ENCODE results near the gene PARP14.

The PARP14 gene

GRCh38 chr3:122642935-122643334, 37.7 kb upstream of the PARP14 start:
- TF ChIP-seq TAF1 (IDR thresholded peaks at IDR 0.05; ENCODE audit: borderline replicate concordance, insufficient read depth, low read length): no peak
- TF ChIP-seq SIN3A (IDR thresholded peaks at IDR 0.05; ENCODE audit: borderline replicate concordance, insufficient read depth, low read length): no peak
- no peak for TF ChIP-seq FOXP2 (optimal IDR thresholded peaks at IDR 0.05; ENCODE audit: borderline replicate concordance, extremely low read depth, extremely low read length, insufficient read depth)
- TF ChIP-seq POLR2AphosphoS5 (IDR thresholded peaks at IDR 0.05; ENCODE audit: low read depth, low read length): no peak
- TF ChIP-seq, protein P1, sequence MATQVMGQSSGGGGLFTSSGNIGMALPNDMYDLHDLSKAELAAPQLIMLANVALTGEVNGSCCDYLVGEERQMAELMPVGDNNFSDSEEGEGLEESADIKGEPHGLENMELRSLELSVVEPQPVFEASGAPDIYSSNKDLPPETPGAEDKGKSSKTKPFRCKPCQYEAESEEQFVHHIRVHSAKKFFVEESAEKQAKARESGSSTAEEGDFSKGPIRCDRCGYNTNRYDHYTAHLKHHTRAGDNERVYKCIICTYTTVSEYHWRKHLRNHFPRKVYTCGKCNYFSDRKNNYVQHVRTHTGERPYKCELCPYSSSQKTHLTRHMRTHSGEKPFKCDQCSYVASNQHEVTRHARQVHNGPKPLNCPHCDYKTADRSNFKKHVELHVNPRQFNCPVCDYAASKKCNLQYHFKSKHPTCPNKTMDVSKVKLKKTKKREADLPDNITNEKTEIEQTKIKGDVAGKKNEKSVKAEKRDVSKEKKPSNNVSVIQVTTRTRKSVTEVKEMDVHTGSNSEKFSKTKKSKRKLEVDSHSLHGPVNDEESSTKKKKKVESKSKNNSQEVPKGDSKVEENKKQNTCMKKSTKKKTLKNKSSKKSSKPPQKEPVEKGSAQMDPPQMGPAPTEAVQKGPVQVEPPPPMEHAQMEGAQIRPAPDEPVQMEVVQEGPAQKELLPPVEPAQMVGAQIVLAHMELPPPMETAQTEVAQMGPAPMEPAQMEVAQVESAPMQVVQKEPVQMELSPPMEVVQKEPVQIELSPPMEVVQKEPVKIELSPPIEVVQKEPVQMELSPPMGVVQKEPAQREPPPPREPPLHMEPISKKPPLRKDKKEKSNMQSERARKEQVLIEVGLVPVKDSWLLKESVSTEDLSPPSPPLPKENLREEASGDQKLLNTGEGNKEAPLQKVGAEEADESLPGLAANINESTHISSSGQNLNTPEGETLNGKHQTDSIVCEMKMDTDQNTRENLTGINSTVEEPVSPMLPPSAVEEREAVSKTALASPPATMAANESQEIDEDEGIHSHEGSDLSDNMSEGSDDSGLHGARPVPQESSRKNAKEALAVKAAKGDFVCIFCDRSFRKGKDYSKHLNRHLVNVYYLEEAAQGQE (IDR thresholded peaks at IDR 0.05; ENCODE audit: insufficient read depth in 1 of 2, low read depth in 2 of 2, low read length in 2 of 2): no peak

GRCh38 chr3:122646146-122646988, 34.3 kb upstream of the PARP14 start:
- TF ChIP-seq TAF1 (IDR thresholded peaks at IDR 0.05; ENCODE audit: borderline replicate concordance, insufficient read depth, low read length) (no peak), POLR2AphosphoS5 (IDR thresholded peaks at IDR 0.05; ENCODE audit: low read depth, low read length) (no peak), SIN3A (IDR thresholded peaks at IDR 0.05; ENCODE audit: borderline replicate concordance, insufficient read depth, low read length) (no peak), FOXP2 (optimal IDR thresholded peaks at IDR 0.05; ENCODE audit: borderline replicate concordance, extremely low read depth, extremely low read length, insufficient read depth) (no peak)
- TF ChIP-seq, protein P1 (IDR thresholded peaks at IDR 0.05; ENCODE audit: insufficient read depth in 1 of 2, low read depth in 2 of 2, low read length in 2 of 2): no peak

GRCh38 chr3:122660297-122660974, 20.2 kb upstream of the PARP14 start:
- TF ChIP-seq TAF1 (IDR thresholded peaks at IDR 0.05; ENCODE audit: borderline replicate concordance, insufficient read depth, low read length) (no peak), FOXP2 (optimal IDR thresholded peaks at IDR 0.05; ENCODE audit: borderline replicate concordance, extremely low read depth, extremely low read length, insufficient read depth) (no peak), SIN3A (IDR thresholded peaks at IDR 0.05; ENCODE audit: borderline replicate concordance, insufficient read depth, low read length) (no peak), POLR2AphosphoS5 (IDR thresholded peaks at IDR 0.05; ENCODE audit: low read depth, low read length) (no peak)
- TF ChIP-seq, protein P1 (IDR thresholded peaks at IDR 0.05; ENCODE audit: insufficient read depth in 1 of 2, low read depth in 2 of 2, low read length in 2 of 2): no peak

GRCh38 chr3:122661633-122662032, 19.0 kb upstream of the PARP14 start:
- no peak for TF ChIP-seq POLR2AphosphoS5 (IDR thresholded peaks at IDR 0.05; ENCODE audit: low read depth, low read length)
- TF ChIP-seq TAF1 (IDR thresholded peaks at IDR 0.05; ENCODE audit: borderline replicate concordance, insufficient read depth, low read length): no peak
- TF ChIP-seq FOXP2 (optimal IDR thresholded peaks at IDR 0.05; ENCODE audit: borderline replicate concordance, extremely low read depth, extremely low read length, insufficient read depth): no peak

- TF ChIP-seq, protein P1 (IDR thresholded peaks at IDR 0.05; ENCODE audit: insufficient read depth in 1 of 2, low read depth in 2 of 2, low read length in 2 of 2): no peak
- TF ChIP-seq FOXP2 (optimal IDR thresholded peaks at IDR 0.05; ENCODE audit: borderline replicate concordance, extremely low read depth, extremely low read length, insufficient read depth) (no peak), SIN3A (IDR thresholded peaks at IDR 0.05; ENCODE audit: borderline replicate concordance, insufficient read depth, low read length) (no peak), POLR2AphosphoS5 (IDR thresholded peaks at IDR 0.05; ENCODE audit: low read depth, low read length) (no peak), TAF1 (IDR thresholded peaks at IDR 0.05; ENCODE audit: borderline replicate concordance, insufficient read depth, low read length) (no peak)
These were observed 18.1 kb upstream of the PARP14 start for GRCh38 chr3:122662505-122662904.
